CD4-positive, alpha-beta T cell treated with Interleukin-10 for 1 hour (primary cell): ENCODE data around the gene SLC35E3.
"Not testable (repeated sequence)": the region's sequence is repeated elsewhere in the genome, so short reads cannot be mapped to it uniquely, and the experiment has no call there.

Experiments
- DNase-seq: peaks from one replicate; pipeline ENCODE4 v3.0.0-alpha.2; 2020

The SLC35E3 gene

GRCh38 chr12:68815232-68815927 lies 69.4 kb downstream of the SLC35E3 start:
- DNase-seq, result no peak

GRCh38 chr12:68815928-68816800 lies 70.2 kb downstream of the SLC35E3 start:
- DNase-seq, result no peak

- not testable (repeated sequence) for DNase-seq
These were observed 73.5 kb downstream of the SLC35E3 start for GRCh38 chr12:68819481-68819880.

- no peak for DNase-seq
These were observed 75.6 kb downstream of the SLC35E3 start for GRCh38 chr12:68821357-68822188.

GRCh38 chr12:68823696-68824095 lies 77.7 kb downstream of the SLC35E3 start:
- no peak for DNase-seq

- DNase-seq, result no peak
These were observed 78.2 kb downstream of the SLC35E3 start for GRCh38 chr12:68824131-68824530.

GRCh38 chr12:68824597-68825250 lies 78.7 kb downstream of the SLC35E3 start:
- no peak for DNase-seq

- no peak for DNase-seq
These were observed 79.7 kb downstream of the SLC35E3 start for GRCh38 chr12:68825569-68826217.

- no peak for DNase-seq
These were observed 82.1 kb downstream of the SLC35E3 start for GRCh38 chr12:68827895-68828671.

- no peak for DNase-seq
These were observed 82.7 kb downstream of the SLC35E3 start for GRCh38 chr12:68828672-68829068.
